HG03108 (cell line): ENCODE results near the gene INPP4B.
"Not testable (repeated sequence)": the region's sequence is repeated elsewhere in the genome, so short reads cannot be mapped to it uniquely, and the experiment has no call there.

Experiments used
- ATAC-seq: cut with Tn5 transposase; IDR thresholded peaks from one replicate; pipeline ENCODE4 v1.9.1; 2021; ENCODE audit warnings: moderate library complexity; ENCODE audit not compliant: unreplicated experiment

The INPP4B gene

DNA sequence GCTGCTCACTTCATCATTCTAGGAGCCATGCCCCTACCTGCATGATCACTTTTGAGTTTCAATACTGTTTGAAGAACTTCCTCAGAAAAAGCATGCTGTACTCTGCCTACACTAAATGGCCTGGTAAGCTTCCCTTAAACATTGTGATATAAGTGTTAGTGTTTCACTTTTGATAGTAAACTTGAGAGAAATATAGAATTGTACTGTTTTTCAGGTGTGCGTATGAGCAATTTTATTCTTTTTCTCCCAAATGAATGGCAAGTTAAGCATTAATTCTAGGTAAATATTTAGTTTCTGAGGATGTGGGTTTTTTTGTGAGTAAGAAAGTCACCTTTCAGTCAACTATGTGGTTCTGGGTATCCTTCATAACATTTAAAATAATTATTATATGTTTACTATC is 725.2 kb downstream of the INPP4B start:
- ATAC-seq: no peak

- ATAC-seq: no peak
These were observed 733.6 kb downstream of the INPP4B start for GRCh38 chr4:142112451-142112850.

DNA sequence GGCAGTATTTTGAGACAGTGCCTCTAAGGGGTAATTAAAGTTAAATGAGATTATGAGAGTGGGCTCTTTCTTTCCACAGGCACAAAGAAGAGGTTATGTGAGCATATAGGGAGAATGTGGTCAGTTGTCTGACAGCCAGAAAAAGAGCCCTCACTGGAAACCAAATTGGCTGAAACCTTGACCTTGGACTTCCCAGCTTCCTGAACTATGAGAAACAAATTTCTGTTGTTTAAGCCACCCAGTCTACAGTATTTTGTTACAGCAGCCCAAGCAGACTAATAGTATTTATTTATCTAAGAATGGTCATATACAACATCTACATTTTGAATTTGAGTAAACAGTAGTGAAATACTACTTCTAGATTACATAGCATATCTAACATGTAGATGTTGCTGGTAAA is 736.0 kb downstream of the INPP4B start:
- no peak for ATAC-seq

DNA sequence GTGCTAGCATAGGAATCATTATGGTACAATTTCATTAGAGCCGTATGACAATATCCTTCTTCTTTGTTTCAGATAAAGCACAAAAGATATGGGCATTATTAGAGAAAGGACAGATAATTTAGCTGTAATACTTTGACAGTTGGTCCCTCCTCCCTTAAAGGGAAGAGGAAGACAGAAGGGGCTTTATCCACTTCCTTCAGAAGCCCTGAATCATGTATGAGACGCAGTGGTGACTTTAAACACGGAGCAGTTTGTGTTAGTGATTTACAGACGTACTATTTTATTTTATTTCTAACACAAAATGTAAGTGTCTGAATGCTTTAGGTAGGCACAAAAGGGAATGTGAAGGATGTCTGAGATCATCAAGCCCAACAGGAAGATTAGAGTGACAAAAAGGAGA is 742.1 kb downstream of the INPP4B start:
- ATAC-seq: no peak

- ATAC-seq: no peak
These were observed 744.7 kb downstream of the INPP4B start for GRCh38 chr4:142101401-142101800.

DNA sequence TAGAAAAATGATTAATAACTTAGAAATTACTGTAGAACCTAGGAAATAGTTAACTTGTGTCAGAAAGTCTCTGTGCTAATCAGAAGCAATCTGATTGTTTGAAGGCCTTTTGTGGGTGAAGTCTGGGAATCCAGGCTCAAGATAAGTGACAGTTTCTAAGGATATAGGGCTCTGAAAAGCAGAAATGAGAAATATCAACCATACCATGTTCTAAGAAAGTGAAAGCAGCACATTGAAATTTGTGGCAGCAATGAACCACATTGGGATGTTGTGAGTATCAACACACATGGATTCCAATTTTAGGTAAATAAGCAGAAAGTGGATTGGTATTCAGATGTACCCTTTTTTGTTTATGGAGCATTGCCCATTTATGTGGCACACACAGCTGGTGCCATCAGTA is 745.2 kb downstream of the INPP4B start:
- no peak for ATAC-seq

GRCh38 chr4:142098900-142099545 is 747.1 kb downstream of the INPP4B start:
- ATAC-seq: no peak

DNA sequence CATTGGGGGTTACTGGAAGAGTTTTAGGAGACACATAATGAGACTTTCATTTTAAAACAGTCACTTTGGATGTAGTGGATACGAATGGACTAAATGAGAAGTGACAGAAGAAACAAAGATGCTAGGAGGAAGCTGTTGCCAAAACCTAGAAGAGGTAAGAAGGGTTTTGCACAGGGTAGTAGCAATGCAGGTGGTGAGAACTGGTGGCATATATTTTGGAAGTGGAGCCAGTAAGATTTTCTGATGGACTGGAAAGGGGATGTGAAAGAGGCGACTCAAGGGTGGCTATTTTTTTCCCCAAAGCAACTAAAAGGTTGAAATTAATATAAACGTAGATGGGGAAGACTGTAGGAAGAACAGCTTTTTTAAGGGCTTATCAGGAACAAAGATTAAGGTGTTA is 747.7 kb downstream of the INPP4B start:
- ATAC-seq: no peak

DNA sequence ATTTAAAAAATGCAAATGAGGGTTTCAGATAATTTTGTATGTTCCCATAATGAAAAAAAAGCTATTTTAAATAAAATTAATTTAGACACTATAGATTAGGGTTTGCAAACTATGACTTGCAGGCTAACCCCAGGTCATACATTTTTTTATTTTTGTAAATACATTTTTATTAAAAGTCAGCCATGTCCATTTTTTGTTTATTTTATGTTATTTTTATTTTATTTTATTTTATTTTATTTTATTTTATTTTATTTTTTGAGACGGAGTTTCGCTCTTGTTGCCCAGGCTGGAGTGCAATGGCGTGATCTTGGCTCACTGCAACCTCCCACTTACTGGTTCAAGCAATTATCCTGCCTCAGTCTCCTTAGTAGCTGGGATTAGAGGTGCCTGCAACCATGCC is 749.1 kb downstream of the INPP4B start:
- ATAC-seq: no peak

DNA sequence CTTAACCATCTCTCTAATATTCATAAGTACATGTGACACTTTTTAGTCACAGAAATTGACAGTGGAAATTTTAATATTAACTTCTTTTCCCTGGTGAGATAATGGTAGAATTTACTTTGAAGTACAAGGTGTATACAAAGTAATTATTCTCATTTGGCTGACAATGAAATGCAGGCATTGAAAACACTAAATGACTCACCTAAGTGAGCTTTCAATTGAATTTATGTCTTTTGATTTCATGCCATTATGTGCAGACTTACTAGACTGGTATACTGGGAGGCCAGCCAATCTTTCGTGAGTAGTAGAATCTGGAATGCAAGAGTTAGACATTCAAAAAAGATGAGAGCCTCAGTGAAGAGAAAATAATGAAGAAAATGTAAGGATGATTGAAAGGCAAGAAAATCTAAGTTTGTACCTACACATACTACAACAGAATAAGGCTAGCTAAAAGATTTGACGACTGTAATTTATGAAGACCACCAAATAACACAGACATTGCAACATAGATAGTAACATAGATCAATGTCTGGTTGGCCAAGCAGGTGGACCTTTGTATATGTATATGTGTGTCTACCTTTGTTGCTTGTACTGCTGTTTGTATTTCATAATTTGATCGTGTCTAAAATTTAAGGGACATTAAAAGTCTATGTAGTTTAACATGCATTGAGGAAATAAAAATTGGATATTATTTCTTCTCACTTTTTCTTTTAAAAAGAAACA is 750.1 kb downstream of the INPP4B start:
- no peak for ATAC-seq

- no peak for ATAC-seq
These were observed 753.2 kb downstream of the INPP4B start for GRCh38 chr4:142092941-142093340.

DNA sequence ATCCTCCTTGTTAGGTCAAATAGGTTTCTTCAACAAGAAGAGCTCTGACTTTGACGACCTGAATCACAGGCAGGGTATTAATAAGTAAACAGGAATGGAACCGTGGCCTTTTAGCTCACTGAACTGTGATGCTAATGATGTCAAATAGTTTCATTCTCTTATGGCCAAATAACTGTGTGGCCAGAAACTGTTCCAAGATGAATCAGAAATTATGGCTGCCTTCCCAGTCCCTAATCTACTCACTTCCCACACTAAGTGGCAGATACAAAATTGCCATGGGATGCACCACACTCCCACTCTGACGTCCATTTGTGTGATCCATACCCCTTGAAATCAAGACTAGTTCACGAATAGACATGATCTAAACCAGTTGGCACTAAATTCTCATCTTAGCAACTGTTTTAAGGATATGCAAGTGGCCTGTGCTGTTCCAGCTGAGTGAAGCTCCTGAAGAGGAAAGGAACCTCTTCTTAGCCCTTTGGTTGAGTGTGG is 754.4 kb downstream of the INPP4B start:
- no peak for ATAC-seq

- no peak for ATAC-seq
These were observed 755.0 kb downstream of the INPP4B start for GRCh38 chr4:142091085-142091513.

DNA sequence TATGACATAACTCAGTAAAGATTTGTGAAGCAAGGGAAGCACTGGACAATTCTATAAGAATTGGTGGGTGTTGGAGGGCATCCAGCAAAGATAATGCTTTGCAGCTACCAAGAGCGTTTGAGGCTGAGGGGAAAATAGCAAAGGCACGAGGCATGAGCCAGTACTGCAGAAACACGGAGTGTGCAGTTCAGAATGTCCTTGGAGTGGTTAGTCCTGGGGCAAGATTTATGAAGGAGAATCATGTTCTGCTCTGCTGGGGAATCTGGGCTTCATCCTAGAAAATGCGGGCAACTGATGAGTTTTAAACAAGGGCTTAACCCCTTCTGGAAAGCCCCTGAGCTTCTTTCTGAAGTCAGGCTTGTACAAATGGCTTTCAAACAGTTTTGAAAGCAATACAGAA is 757.2 kb downstream of the INPP4B start:
- no peak for ATAC-seq

GRCh38 chr4:142085513-142086292 is 760.4 kb downstream of the INPP4B start:
- no peak for ATAC-seq

GRCh38 chr4:142083264-142083663 is 762.8 kb downstream of the INPP4B start:
- ATAC-seq: no peak

GRCh38 chr4:142081025-142081424 is 765.1 kb downstream of the INPP4B start:
- no peak for ATAC-seq

GRCh38 chr4:142079959-142080358 is 766.1 kb downstream of the INPP4B start:
- no peak for ATAC-seq

- no peak for ATAC-seq
These were observed 769.1 kb downstream of the INPP4B start for GRCh38 chr4:142077048-142077447.

- ATAC-seq: not testable (repeated sequence)
These were observed 777.8 kb downstream of the INPP4B start for GRCh38 chr4:142068304-142068703.

GRCh38 chr4:142066562-142066961 is 779.5 kb downstream of the INPP4B start:
- ATAC-seq: not testable (repeated sequence)
